Activated CD8-positive, alpha-beta T cell treated with anti-CD3 and anti-CD28 coated beads for 36 hours (primary cell): ENCODE results near the gene LGALS12. TPM values are rescaled to one million over a fixed set of nuclear protein-coding genes. Genes with fewer than 3 reads are reported as not detected.
A peak's percentile ranks its signal among the peaks of the same experiment; 100 is the strongest.

Source experiments
- ATAC-seq: fragments of 200-7000 bp; cut with Tn5 transposase; one replicate; pipeline ENCODE4 v1.10.0; 2021; ENCODE audit warnings: mild to moderate bottlenecking, moderate library complexity
- CTCF ChIA-PET: fragments of 350-600 bp; sonication (Branson Sonifier 250); formaldehyde crosslinking; loops from one replicate; lab custom pipeline; 2021; ENCODE audit warnings: antibody characterized with exemption; lab: Charles Lee
- POLR2A ChIA-PET: fragments of 350-600 bp; sonication (Branson Sonifier 250); formaldehyde crosslinking; loops from one replicate; lab custom pipeline; 2021; ENCODE audit warnings: antibody characterized with exemption; lab: Charles Lee
- DNase-seq: peaks from one replicate; pipeline ENCODE4 v3.0.0-alpha.2; 2020
- H3K27ac Mint-ChIP-seq: one replicate; pipeline ENCODE4 v1.8.0; 2021; ENCODE audit warnings: mild to moderate bottlenecking, mixed read lengths
- H3K27me3 Mint-ChIP-seq: one replicate; pipeline ENCODE4 v1.8.0; 2021; ENCODE audit warnings: mixed read lengths
- H3K36me3 Mint-ChIP-seq: one replicate; pipeline ENCODE4 v1.8.0; 2021; ENCODE audit warnings: low read depth, mixed read lengths
- H3K4me1 Mint-ChIP-seq: one replicate; pipeline ENCODE4 v1.8.0; 2021; ENCODE audit warnings: low read depth, mixed read lengths
- H3K4me3 Mint-ChIP-seq: one replicate; pipeline ENCODE4 v1.8.0; 2021; ENCODE audit warnings: mild to moderate bottlenecking, moderate library complexity, mixed read lengths
- H3K9me3 Mint-ChIP-seq: one replicate; pipeline ENCODE4 v1.8.0; 2021; ENCODE audit warnings: mixed read lengths
- intact Hi-C: fragments of 100-400 bp; cut with micrococcal nuclease; formaldehyde crosslinking; loops from one replicate; pipeline ENCODE4 v1.10.0; 2022
- total RNA-seq, 2 experiments: library from RNA; stranded (reverse); gene quantifications; one replicate each; pipeline ENCODE4 v1.2.3, GENCODE V29; 2021
- TF ChIP-seq, protein P1 (sequence below): fragments of 200-600 bp; IDR thresholded peaks from one replicate; pipeline ENCODE4 v1.8.0; 2022; ENCODE audit warnings: antibody characterized with exemption, mild to moderate bottlenecking

Gene LGALS12
- total RNA-seq, 2 experiments from 2014 or later = not detected

DNA sequence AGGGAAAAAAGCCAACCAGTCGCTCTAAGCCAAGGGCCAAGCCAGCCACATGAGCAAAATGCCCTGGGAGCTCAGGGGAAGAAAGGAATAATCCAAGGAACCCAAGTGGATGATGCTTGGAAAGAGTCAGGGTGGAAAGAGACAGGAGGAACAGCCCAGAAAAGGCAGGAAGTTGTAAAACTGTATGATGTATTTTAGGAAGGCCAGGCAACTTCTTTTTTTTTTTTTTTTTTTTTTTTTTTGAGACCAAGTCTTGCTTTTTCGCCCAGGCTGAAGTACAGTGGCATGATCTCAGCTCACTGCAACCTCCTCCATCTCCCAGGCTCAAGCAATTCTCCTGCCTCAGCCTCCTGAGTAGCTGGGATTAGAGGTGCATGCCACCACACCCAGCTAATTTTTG is 1.6 kb downstream of the LGALS12 start:
- TF ChIP-seq, protein P1, sequence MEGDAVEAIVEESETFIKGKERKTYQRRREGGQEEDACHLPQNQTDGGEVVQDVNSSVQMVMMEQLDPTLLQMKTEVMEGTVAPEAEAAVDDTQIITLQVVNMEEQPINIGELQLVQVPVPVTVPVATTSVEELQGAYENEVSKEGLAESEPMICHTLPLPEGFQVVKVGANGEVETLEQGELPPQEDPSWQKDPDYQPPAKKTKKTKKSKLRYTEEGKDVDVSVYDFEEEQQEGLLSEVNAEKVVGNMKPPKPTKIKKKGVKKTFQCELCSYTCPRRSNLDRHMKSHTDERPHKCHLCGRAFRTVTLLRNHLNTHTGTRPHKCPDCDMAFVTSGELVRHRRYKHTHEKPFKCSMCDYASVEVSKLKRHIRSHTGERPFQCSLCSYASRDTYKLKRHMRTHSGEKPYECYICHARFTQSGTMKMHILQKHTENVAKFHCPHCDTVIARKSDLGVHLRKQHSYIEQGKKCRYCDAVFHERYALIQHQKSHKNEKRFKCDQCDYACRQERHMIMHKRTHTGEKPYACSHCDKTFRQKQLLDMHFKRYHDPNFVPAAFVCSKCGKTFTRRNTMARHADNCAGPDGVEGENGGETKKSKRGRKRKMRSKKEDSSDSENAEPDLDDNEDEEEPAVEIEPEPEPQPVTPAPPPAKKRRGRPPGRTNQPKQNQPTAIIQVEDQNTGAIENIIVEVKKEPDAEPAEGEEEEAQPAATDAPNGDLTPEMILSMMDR = no peak
- H3K4me3 Mint-ChIP-seq = no peak overlapping the region
- H3K9me3 Mint-ChIP-seq = no peaks in the 10 kb centered on the region
- DNase-seq (no peak), ATAC-seq (no peak)
- POLR2A ChIA-PET = no interaction called here
- intact Hi-C loops = no loop called here
- no peaks in the 10 kb centered on the region for H3K4me1 Mint-ChIP-seq
- H3K27ac Mint-ChIP-seq = no peak overlapping the region
- no peaks in the 10 kb centered on the region for H3K36me3 Mint-ChIP-seq
- no peaks in the 10 kb centered on the region for H3K27me3 Mint-ChIP-seq
- CTCF ChIA-PET = interaction anchor here (1.4 to 1.9 kb wide), 2 partner anchors 69 to 131 kb away, joined by 3 to 7 read pairs; no protein-coding TSS in a partner anchor

DNA sequence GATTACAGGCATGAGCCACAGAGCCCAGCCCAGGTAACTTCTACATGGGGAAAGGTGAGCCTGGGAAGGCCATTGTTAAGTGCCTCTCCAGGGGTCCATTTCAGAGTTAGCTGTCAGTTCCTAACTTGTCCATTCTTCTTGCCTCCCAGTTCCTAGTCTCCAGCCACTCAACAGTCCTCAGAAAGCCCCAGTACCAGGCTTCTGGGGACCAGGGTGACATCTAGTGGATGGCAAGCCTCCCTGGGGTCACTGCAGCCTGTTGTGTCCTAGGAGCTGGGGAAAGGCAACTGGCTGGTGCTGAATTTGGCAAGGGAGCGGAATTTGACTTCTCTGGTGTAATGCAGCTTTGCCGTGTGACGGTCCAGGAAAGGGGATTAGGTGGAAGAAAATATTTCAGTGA is 2.1 kb downstream of the LGALS12 start:
- ChIA-PET CTCF (interaction anchor here (0.6 to 1.9 kb wide), 5 partner anchors 10 to 131 kb away, joined by 3 to 7 read pairs (median 3); partner anchors contain the start of gene PLAAT5), POLR2A (no interaction called here)
- no peaks in the 10 kb centered on the region for H3K36me3 Mint-ChIP-seq
- ATAC-seq (no peak), DNase-seq (peak; percentile 25)
- intact Hi-C loops = no loop called here
- no peaks in the 10 kb centered on the region for H3K4me1 Mint-ChIP-seq
- no peak overlapping the region for H3K27ac Mint-ChIP-seq
- H3K27me3 Mint-ChIP-seq = no peaks in the 10 kb centered on the region
- no peak overlapping the region for H3K4me3 Mint-ChIP-seq
- TF ChIP-seq, protein P1 = no peak
- no peaks in the 10 kb centered on the region for H3K9me3 Mint-ChIP-seq

- no peak for ATAC-seq
- ChIA-PET CTCF (interaction anchor here (0.6 to 1.5 kb wide), 3 partner anchors 9 to 131 kb away, joined by 3 read pairs; partner anchors contain the start of gene PLAAT5), POLR2A (no interaction called here)
- no peak overlapping the region for H3K4me3 Mint-ChIP-seq
- TF ChIP-seq, protein P1 = no peak
- DNase-seq = no peak
- H3K9me3 Mint-ChIP-seq = no peaks in the 10 kb centered on the region
- H3K27me3 Mint-ChIP-seq = no peaks in the 10 kb centered on the region
- no peaks in the 10 kb centered on the region for H3K4me1 Mint-ChIP-seq
- H3K36me3 Mint-ChIP-seq = no peaks in the 10 kb centered on the region
- intact Hi-C loops = no loop called here
- H3K27ac Mint-ChIP-seq = no peak overlapping the region
Observed at GRCh38 chr11:63508745-63509144, 2.9 kb downstream of the LGALS12 start.

DNA sequence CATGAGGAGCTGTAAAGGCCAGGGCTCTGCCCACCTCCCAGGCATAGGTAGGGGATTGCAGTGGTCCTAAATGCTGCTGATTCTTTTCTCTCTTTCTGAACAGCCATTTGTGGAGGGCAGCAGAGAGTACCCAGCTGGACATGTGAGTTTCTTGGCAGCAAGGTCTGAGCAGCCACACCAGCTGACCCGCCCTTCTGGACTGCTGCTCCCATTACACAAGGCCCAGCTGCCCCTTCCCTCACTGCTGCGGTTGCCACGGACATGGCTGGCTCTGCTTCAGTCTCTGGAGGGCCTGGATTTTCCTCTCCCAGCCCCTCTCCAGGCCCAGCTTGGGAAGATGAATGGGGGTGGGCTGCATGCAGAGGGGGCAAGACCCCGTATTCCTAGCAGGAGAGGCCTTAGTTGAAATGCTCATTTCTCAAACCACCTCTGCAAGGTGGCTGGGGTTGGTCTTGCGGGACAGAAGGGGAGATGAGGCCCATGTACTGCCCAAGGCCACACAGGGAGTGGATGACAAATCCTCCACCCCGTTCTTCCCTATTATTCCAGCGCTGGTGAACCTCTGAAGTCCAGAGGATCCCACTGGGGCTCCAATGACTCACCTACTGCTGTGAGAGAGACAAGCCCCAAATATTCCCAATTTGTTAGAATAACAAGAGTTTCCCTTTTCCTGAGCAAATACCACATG is 4.6 kb downstream of the LGALS12 start:
- intact Hi-C loops = no loop called here
- DNase-seq (no peak), ATAC-seq (no peak)
- Mint-ChIP-seq H3K4me1 (no peaks in the 10 kb centered on the region), H3K27ac (no peak overlapping the region), H3K4me3 (no peak overlapping the region), H3K9me3 (no peaks in the 10 kb centered on the region), H3K27me3 (no peaks in the 10 kb centered on the region), H3K36me3 (no peaks in the 10 kb centered on the region)
- TF ChIP-seq, protein P1 = no peak
- CTCF ChIA-PET = interaction anchor here (0.6 to 0.8 kb wide), 2 partner anchors 126 to 225 kb away, joined by 3 to 4 read pairs; no protein-coding TSS in a partner anchor
- POLR2A ChIA-PET = no interaction called here

- H3K4me1 Mint-ChIP-seq = no peaks in the 10 kb centered on the region
- no peak for ATAC-seq
- H3K36me3 Mint-ChIP-seq = no peaks in the 10 kb centered on the region
- H3K27me3 Mint-ChIP-seq = no peaks in the 10 kb centered on the region
- no peaks in the 10 kb centered on the region for H3K9me3 Mint-ChIP-seq
- POLR2A ChIA-PET = no interaction called here
- CTCF ChIA-PET = interaction anchor here (0.8 kb wide), 1 partner anchor 125 kb away, joined by 4 read pairs; no protein-coding TSS in a partner anchor
- no peak overlapping the region for H3K27ac Mint-ChIP-seq
- no peak for DNase-seq
- TF ChIP-seq, protein P1 = no peak
- H3K4me3 Mint-ChIP-seq = no peak overlapping the region
- intact Hi-C loops = no loop called here
Observed at GRCh38 chr11:63511048-63511748, 5.3 kb downstream of the LGALS12 start.
